Adipocyte (in vitro differentiated cells): ENCODE data around the gene MAGI1.

ENCODE experiments used
- DNase-seq: peaks from one replicate; pipeline ENCODE4 v3.0.0-alpha.2; 2015; ENCODE audit warnings: low read depth
- H3K27me3 ChIP-seq: replicated peaks from 2 replicates; pipeline ENCODE4 v1.7.0; 2013; ENCODE audit warnings: mild to moderate bottlenecking, low read length, moderate library complexity; ENCODE audit not compliant: control insufficient read depth, insufficient read depth
- H3K36me3 ChIP-seq: 2 replicates; pipeline ENCODE4 v1.7.0; 2013; ENCODE audit warnings: low read length, mild to moderate bottlenecking, moderate library complexity; ENCODE audit not compliant: control insufficient read depth, insufficient read depth, severe bottlenecking
- H3K4me1 ChIP-seq: 2 replicates; pipeline ENCODE4 v1.7.0; 2013; ENCODE audit warnings: mild to moderate bottlenecking, low read length, moderate library complexity; ENCODE audit not compliant: control insufficient read depth, insufficient read depth
- H3K4me3 ChIP-seq: 2 replicates; pipeline ENCODE4 v1.7.0; 2013; ENCODE audit warnings: mild to moderate bottlenecking, low read length, moderate library complexity
- H3K9ac ChIP-seq: 2 replicates; pipeline ENCODE4 v1.7.0; 2013; ENCODE audit warnings: mild to moderate bottlenecking, low read length, moderate library complexity
- H3K9me3 ChIP-seq: 2 replicates; pipeline ENCODE4 v1.7.0; 2013; ENCODE audit warnings: mild to moderate bottlenecking, low read length, moderate library complexity; ENCODE audit not compliant: control insufficient read depth

The MAGI1 gene

GRCh38 chr3:65507437-65507836 is 531.3 kb downstream of the MAGI1 start:
- no peak overlapping the region for H3K4me3 ChIP-seq
- DNase-seq = no peak
- no peak overlapping the region for H3K9ac ChIP-seq
- no peaks in the 10 kb centered on the region for H3K9me3 ChIP-seq
- H3K27me3 ChIP-seq = no peaks in the 10 kb centered on the region
- no peaks in the 10 kb centered on the region for H3K4me1 ChIP-seq
- H3K36me3 ChIP-seq = no peaks in the 10 kb centered on the region

- H3K4me1 ChIP-seq = no peaks in the 10 kb centered on the region
- DNase-seq = no peak
- H3K9me3 ChIP-seq = no peaks in the 10 kb centered on the region
- H3K27me3 ChIP-seq = no peaks in the 10 kb centered on the region
- H3K4me3 ChIP-seq = no peak overlapping the region
- H3K36me3 ChIP-seq = no peaks in the 10 kb centered on the region
- no peak overlapping the region for H3K9ac ChIP-seq
Observed at GRCh38 chr3:65503776-65504175, 534.9 kb downstream of the MAGI1 start.

GRCh38 chr3:65502526-65502925 is 536.2 kb downstream of the MAGI1 start:
- DNase-seq = no peak
- Histone ChIP-seq H3K9me3 (no peaks in the 10 kb centered on the region), H3K27me3 (no peaks in the 10 kb centered on the region), H3K9ac (no peak overlapping the region), H3K4me3 (no peak overlapping the region), H3K4me1 (no peaks in the 10 kb centered on the region), H3K36me3 (no peaks in the 10 kb centered on the region)

- no peaks in the 10 kb centered on the region for H3K27me3 ChIP-seq
- H3K36me3 ChIP-seq = no peaks in the 10 kb centered on the region
- no peaks in the 10 kb centered on the region for H3K9me3 ChIP-seq
- no peak for DNase-seq
- no peak overlapping the region for H3K9ac ChIP-seq
- no peaks in the 10 kb centered on the region for H3K4me1 ChIP-seq
- H3K4me3 ChIP-seq = no peak overlapping the region
Observed at GRCh38 chr3:65500398-65501306, 538.1 kb downstream of the MAGI1 start.

GRCh38 chr3:65497846-65498245 is 540.9 kb downstream of the MAGI1 start:
- Histone ChIP-seq H3K4me1 (no peaks in the 10 kb centered on the region), H3K36me3 (no peaks in the 10 kb centered on the region), H3K27me3 (no peaks in the 10 kb centered on the region), H3K9ac (no peak overlapping the region), H3K9me3 (no peaks in the 10 kb centered on the region), H3K4me3 (no peak overlapping the region)
- no peak for DNase-seq

- Histone ChIP-seq H3K36me3 (peaks cover under 1% of the 10 kb centered on the region), H3K9ac (no peak overlapping the region), H3K27me3 (no peaks in the 10 kb centered on the region), H3K4me1 (no peaks in the 10 kb centered on the region), H3K9me3 (no peaks in the 10 kb centered on the region), H3K4me3 (no peak overlapping the region)
- no peak for DNase-seq
Observed at GRCh38 chr3:65497236-65497635, 541.5 kb downstream of the MAGI1 start.

GRCh38 chr3:65493938-65494337 is 544.8 kb downstream of the MAGI1 start:
- no peak overlapping the region for H3K9ac ChIP-seq
- no peak for DNase-seq
- no peaks in the 10 kb centered on the region for H3K4me1 ChIP-seq
- peaks cover 3% of the 10 kb centered on the region for H3K36me3 ChIP-seq
- no peak overlapping the region for H3K4me3 ChIP-seq
- H3K9me3 ChIP-seq = no peaks in the 10 kb centered on the region
- no peaks in the 10 kb centered on the region for H3K27me3 ChIP-seq

GRCh38 chr3:65493371-65493882 is 545.3 kb downstream of the MAGI1 start:
- no peak for DNase-seq
- H3K27me3 ChIP-seq = no peaks in the 10 kb centered on the region
- peaks cover 3% of the 10 kb centered on the region for H3K36me3 ChIP-seq
- H3K9ac ChIP-seq = no peak overlapping the region
- H3K9me3 ChIP-seq = no peaks in the 10 kb centered on the region
- no peaks in the 10 kb centered on the region for H3K4me1 ChIP-seq
- H3K4me3 ChIP-seq = no peak overlapping the region

- H3K36me3 ChIP-seq = peaks cover 3% of the 10 kb centered on the region
- no peaks in the 10 kb centered on the region for H3K27me3 ChIP-seq
- H3K9me3 ChIP-seq = no peaks in the 10 kb centered on the region
- H3K4me1 ChIP-seq = no peaks in the 10 kb centered on the region
- no peak overlapping the region for H3K4me3 ChIP-seq
- no peak overlapping the region for H3K9ac ChIP-seq
- DNase-seq = no peak
Observed at GRCh38 chr3:65492249-65492648, 546.5 kb downstream of the MAGI1 start.

GRCh38 chr3:65490114-65490513 is 548.6 kb downstream of the MAGI1 start:
- no peak overlapping the region for H3K4me3 ChIP-seq
- peaks cover 15% of the 10 kb centered on the region for H3K4me1 ChIP-seq
- DNase-seq = no peak
- H3K36me3 ChIP-seq = peaks cover 3% of the 10 kb centered on the region
- H3K9me3 ChIP-seq = no peaks in the 10 kb centered on the region
- H3K27me3 ChIP-seq = no peaks in the 10 kb centered on the region
- no peak overlapping the region for H3K9ac ChIP-seq

- Histone ChIP-seq H3K27me3 (no peaks in the 10 kb centered on the region), H3K9ac (no peak overlapping the region), H3K9me3 (no peaks in the 10 kb centered on the region), H3K4me3 (no peak overlapping the region), H3K36me3 (peaks cover 3% of the 10 kb centered on the region), H3K4me1 (peaks cover 22% of the 10 kb centered on the region)
- no peak for DNase-seq
Observed at GRCh38 chr3:65489253-65489652, 549.5 kb downstream of the MAGI1 start.
